22Rv1 (cell line): ENCODE data around the gene DNAH2.
A peak's percentile ranks its signal among the peaks of the same experiment; 100 is the strongest.

Source experiments
- CTCF ChIP-seq: fragments of 450-650 bp; IDR thresholded peaks from 2 replicates; pipeline ENCODE4 v1.5.1; 2017; ENCODE audit warnings: mild to moderate bottlenecking
- ZFX ChIP-seq: fragments of 450-650 bp; IDR thresholded peaks from 2 replicates; pipeline ENCODE4 v1.6.1; 2017; ENCODE audit warnings: antibody characterized with exemption, borderline replicate concordance

- peak; percentile 90 for TF ChIP-seq CTCF
- TF ChIP-seq ZFX: no peak
Measured at GRCh38 chr17:7862692-7863437, 145.3 kb downstream of the DNAH2 start.
